COR-L47 (cell line): ENCODE data around the gene HOXD9.

Source experiments
- DNase-seq: peaks from one replicate; lab custom pipeline; 2025; lab: John Stamatoyannopoulos, UW

Gene HOXD9

DNA sequence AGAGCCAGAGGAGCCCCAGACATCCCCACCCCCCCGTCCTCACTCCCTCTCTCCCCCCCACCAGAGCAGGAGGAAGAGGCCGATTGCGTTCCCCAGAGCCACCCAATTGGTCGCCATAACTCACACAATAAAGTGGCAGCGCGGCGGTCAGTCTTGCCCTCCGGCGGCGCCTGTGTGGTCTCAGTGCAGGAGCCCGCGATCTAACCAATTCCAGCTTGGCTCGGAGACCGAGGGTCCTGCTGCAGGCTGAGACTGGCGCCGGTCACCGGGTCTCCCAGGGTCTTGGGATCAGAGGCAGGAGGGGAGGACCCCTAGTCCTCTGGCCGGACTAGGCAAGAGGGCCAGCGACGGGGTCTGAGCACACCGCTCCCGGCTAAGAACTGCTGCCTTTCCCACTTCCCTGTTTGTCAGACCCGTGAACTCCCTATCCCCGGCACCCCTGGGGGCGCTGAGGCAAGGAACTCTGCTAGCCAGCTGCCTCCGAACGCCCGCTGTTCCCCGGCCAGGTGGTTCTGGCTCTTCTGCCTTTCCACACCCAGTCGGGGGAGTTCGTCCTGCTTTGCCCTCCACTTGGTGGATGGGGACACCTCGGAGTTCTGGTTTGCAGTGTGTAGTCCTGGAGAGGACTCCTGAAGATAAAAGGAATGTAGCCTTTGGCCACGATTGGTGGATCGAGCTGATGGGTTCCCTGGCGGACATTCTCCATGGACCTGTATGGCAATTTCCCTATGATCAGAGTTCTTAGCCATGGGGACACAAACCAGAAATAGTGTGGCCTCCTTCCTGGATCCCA is 24.0 kb upstream of the HOXD9 start:
- DNase-seq = peak; percentile 69

- DNase-seq = no peak
Observed at GRCh38 chr2:176099159-176099727, 23.3 kb upstream of the HOXD9 start.

DNA sequence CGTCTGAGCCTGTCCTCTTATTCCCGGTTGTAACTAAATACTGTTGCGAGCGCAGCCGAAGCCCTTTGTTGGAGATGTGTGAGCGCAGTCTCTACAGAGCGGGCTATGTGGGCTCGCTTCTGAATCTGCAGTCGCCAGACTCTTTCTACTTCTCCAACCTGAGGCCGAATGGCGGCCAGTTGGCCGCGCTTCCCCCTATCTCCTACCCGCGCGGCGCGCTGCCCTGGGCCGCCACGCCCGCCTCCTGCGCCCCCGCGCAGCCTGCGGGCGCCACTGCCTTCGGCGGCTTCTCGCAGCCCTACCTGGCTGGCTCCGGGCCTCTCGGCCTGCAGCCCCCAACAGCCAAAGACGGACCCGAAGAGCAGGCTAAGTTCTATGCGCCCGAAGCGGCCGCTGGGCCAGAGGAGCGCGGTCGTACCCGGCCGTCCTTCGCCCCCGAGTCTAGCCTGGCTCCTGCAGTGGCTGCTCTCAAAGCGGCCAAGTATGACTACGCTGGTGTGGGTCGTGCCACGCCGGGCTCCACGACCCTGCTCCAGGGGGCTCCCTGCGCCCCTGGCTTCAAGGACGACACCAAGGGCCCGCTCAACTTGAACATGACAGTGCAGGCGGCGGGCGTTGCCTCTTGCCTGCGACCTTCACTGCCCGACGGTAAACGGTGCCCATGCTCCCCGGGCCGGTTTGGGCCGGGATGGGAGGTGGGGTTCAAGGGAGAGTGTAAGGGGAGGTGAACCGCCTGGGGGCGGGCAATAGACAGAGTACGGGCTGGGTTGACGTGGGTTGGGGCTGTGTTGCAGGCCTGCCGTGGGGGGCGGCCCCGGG is 22.6 kb upstream of the HOXD9 start, which contains the start of gene HOXD12:
HOXD12 (plus strand) TSS at position 68 of the 819 bp plus-strand sequence; CDS start at position 75, 7 bp downstream.
- no peak for DNase-seq

DNA sequence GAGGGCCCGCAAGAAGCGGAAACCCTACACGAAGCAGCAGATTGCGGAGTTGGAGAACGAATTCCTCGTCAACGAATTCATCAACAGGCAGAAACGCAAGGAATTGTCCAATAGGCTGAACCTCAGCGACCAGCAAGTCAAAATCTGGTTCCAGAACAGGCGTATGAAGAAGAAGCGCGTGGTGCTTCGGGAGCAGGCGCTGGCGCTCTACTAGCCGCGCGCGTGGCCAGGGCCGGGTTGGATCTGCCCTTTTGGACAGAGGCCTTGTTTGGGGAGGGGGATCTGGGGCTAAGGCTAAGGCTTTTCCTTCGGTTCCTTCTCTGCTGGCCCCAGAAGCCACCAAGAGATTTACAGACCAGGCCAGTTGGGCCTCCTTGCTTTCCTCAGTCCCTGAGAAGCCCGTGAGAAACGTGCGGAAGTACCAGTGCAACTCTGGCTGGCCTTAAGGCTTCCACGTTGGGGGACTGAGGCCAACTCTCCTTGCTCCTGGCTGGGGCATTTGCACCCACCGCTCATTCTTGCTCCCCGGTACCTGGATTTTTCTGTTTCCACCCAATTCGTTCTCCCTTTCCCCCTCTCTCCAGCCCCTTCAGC is 21.9 kb upstream of the HOXD9 start:
- DNase-seq = no peak

DNA sequence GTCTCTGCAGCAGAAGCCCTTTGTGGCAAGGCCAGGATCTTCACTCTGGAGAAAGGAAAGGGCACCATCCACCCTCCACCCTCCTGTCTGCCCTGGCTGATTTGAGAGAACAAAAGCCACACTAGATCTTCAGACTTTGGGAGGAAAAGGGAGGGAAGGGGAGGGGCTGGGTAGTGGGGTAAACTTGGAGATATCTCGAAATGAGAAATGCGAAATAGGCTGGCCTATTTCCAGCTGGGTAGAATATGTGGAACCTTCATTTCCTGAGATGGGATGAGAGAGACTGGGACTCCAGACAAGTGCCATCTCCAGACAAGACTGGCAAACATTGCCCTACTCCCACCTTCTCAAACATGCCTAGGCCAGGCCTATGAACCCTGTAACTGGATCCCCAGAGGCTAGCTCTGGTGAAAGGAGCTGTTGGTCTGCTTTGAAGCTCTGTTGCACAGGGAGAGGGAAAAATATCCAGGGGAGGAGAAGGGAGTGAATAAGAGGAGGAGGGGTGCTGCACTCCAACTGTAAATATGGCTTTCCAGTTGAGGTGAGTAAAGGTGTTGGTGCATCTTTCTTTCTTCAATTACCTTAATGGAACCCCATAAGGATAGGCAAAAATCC is 21.2 kb upstream of the HOXD9 start:
- DNase-seq = no peak

DNA sequence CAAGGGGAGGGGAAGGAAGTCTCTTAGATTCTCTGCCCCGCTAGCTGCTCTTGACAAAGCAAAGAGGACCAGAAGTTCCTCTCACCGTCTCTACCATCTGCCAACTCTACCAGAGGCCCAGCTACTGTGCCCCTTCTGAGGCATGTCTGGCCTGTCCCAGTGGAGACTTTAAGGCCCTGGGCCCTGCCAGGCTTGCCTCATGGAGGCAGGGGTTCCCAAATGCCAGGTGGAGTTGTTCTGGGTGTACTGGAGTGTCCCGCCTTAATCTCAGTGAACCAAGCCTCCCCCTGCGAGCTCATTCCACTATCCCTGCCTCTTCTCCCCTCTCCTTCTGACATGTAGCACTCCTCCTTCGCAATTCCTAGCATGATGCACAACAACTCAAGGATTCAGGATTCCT is 20.7 kb upstream of the HOXD9 start:
- no peak for DNase-seq

DNA sequence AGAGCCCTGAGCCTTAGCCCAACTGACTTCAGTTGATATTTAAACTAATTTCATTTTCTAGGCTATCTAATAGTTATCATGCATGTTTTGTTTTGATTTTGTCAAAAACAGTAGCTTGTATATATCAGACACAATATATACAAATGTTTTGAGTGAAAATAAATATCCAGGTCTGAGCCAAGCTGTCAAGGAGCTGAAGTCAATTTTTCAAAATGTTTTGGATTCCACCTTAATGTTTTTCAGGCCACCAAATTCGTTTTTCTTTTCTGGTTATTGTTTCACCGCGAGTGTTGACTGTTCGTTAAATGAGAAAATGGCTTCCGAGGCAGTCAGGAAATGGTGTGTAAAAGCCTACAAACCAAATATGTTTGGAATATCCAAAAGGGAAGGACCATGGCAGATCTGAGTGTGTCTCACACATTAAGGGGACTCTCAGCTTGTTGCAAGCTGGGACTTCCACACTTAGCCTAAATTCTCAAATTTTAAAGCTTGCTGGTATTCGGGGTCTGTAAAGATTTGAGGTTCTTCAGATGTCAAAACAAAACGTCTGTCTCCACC is 20.1 kb upstream of the HOXD9 start:
- no peak for DNase-seq

- no peak for DNase-seq
Observed at GRCh38 chr2:176103194-176103593, 19.3 kb upstream of the HOXD9 start.

DNA sequence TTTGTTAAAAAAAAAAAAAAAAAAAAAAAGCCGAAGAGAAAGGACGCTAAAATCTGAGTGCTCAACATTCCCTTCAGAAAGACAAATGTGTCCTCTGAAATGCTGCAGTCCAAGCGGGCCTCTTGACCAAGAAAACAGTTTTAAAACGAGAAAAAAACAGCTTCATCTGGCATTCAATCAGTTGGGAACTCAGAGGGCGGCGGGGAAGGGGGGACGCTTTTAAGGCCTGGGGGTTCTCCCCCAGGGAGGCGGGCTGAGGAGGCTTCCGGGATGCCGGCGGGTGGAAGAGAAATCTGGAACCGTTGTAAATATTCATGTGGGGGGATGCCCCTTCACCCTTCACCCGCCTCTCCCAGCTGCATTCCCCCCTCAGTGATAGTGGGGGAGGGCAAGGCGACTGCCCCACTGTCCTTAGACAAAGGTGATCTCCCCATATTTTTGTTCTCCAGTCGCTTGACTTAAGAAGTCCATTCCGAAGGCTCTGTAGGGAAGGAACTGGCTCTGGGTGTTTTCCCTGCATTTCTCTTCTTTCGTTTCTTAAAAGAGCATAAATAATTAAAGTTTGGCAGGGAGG is 18.7 kb upstream of the HOXD9 start:
- DNase-seq = no peak

DNA sequence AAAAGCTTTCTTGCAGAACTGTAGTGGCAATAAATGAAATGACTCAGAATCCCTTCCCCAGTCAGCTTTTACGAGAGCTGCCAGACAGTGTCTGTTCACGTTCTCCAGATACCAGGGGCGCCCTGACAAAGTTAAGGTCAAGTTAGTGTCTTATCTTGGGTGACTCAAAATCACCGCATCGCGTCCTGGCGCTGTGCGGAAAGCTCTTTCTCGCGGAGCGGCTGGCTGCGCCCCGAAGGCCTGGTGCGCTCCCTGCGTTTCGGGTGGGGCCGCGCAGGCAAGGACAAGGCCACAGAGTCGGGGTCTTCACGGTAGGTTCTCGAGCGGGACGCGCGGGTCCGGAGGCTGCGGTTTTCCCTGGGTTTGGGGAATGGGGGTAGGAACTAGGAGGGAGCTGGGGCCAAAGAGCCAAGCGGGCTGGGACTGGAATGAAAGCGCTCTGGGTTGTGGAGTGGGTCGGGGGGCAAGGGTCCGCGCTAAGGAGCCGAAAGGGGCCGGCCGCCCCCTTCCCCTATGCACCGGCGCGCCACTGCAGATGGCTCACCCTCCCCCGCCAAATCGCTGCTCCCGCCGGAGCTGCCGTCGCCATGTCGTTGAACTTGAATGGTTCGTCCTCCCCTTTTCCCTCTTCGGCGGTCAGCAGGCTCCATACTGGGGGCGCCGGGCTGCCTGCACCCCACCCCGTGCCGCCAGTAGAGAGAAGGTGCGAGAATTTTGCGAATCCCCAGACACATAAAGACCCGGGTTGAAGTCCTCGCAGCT is 18.0 kb upstream of the HOXD9 start:
- DNase-seq = no peak

DNA sequence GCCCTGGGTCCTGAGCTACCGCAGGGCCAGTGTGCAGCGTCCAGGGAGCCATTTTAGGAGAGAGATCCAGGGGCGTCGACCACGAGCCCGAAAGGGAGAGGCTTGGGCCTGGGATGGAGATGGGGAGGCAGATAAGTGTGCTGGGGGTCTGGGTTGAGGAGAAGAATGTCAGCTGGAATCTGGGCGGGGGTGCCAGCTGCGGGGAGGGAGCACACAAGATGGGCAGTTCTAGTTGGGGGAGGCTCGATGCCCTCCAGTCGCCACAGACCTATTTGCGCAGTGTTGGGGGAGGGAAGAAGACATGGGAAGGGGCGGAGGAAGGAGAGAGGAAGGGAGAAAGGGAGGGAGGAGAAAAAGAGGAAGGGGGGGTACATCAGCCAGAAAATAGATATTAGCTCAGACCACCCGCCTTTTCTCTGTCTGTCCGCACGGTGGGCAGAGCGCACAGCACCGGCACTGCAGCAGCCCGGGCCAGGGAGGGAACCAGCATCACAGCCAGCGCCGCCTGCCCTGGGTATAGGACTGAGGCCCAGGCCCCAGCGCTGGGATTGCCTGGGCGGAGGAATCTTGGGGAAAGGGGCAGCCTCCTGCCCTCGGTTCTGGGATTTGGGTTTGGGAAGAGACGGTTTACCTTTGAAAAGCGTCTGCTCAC is 17.3 kb upstream of the HOXD9 start:
- DNase-seq = no peak

GRCh38 chr2:176105730-176106580 is 16.6 kb upstream of the HOXD9 start:
- no peak for DNase-seq

- peak; percentile 86 for DNase-seq
Observed at GRCh38 chr2:176106581-176107539, 15.7 kb upstream of the HOXD9 start, which contains the start of gene HOXD11. Gene HOXD11, plus strand, starts transcription at chr2:176107280. Its CDS starts 76 bp downstream, at chr2:176107356.

GRCh38 chr2:176107731-176108181 is 14.8 kb upstream of the HOXD9 start:
- peak; percentile 23 for DNase-seq

GRCh38 chr2:176109192-176109901 is 13.2 kb upstream of the HOXD9 start:
- no peak for DNase-seq

DNA sequence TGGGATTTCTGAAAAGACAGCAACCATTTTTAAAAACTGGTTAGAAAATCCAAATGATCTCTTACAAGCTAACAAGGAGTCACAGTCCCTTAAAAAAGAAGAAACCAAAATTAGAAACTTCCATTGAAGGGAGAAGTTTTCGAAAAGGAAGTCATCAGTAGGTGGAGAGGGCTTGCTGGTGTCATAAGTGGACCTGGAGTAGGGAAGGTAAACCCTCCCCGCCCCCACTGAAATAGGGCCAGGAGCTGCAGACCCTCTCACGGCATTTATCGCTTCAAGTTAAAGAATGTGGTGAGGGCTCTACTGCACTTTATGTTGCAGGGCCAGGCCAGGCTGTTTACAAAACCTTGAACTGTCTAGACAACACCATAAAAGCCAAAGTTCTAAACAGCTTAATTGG is 12.6 kb upstream of the HOXD9 start:
- no peak for DNase-seq
